SKM-1 treated with dmso at 0.1 percent for 144 hours (cell line): ENCODE results near the gene OPCML.

Experiments
- DNase-seq: peaks from one replicate; lab custom pipeline; 2025; ENCODE audit not compliant: unreplicated experiment; lab: John Stamatoyannopoulos, UW

The OPCML gene

DNA sequence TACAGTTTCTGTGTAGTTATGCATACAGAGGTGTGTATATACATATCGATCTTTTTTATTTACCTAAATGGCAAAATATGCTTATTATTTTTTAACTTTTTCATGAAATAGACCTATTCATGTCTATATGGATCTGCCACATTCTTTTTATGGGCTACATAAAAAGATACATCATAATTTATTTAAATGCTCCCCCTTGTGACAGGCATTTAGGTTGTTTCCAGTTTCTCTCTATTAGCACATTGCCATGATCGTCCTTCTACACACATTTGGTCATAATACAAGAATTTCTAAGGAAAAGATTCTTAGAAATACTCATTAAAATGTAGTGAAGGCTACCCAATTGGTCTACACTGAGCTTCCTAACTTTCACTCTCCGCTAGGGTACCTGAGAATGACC lies 1067.4 kb downstream of the OPCML start:
- DNase-seq: no peak

DNA sequence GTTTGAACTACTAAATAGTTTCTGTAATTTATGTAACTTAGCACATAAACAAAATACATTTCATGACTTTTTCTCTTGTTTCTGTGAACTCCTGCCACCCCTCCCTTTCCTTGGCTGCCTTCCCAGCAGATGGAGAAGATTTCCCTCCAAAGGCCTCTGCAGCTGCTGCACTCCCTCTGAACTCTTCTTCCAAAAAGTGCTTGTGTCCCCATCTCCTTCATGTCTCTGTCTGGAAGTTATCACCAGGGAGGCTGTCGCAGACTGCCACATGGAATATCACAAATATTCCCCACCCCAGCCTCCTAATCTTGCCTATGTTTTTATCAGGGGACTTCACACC lies 1068.3 kb downstream of the OPCML start:
- no peak for DNase-seq

GRCh38 chr11:132463295-132464002 lies 1068.9 kb downstream of the OPCML start:
- no peak for DNase-seq

- DNase-seq: no peak
Observed at GRCh38 chr11:132459736-132460135, 1072.6 kb downstream of the OPCML start.

DNA sequence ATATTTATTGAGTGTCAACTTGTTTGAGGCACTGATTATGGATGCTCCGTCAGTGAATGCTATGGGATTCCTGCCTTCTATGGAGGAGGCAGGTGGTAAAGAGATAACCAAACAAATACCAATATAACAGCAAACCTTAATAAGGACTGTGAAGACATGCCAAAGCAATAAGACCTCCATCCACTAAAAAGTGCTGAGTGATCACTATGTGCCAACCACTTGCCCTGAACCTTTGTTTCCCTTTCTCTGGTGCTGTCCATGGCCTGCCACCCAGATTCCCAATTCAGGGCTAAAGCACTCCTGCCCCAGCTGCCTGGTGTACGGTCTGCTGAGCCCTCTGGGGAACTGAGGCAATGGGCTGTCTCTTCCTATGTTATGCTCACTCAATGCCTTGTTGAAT lies 1074.9 kb downstream of the OPCML start:
- DNase-seq: no peak

GRCh38 chr11:132456751-132457328 lies 1075.5 kb downstream of the OPCML start:
- no peak for DNase-seq

DNA sequence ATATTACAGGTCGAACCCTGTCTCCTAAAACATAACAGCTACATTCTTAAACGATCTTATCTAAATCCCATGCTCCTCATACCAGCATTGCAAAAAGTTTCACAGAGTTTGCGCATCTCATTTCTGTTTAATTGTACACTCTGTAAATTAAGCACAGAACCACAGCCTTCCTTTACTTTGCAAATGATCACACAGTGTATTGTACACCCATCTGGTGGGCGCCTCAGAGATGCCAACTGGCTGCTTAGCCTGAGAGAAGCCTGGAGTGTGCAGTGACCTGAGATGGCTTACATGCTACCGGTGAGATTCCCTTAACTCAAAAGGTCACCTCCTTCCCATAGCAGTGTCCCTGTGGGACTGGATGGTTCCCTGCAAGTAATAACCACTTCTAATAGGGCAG lies 1077.3 kb downstream of the OPCML start:
- no peak for DNase-seq

DNA sequence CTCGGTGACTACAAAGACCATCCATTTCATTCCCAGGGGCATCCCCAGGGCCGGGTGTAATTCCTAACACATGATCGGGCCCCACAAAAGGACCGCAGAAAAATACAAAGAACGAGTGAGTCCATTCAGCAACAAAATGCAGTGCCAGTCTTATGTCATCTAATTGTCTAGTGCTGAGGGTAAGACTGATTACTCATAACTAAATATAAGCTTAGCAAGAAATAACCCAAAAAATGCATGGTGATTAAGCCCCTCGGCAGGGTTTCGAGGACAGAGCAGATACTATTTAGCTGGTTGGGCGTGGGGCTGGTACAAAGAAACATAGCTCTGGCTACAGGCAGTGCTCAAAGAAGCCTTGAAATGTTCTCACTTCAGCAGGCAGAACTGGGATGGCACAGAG lies 1078.9 kb downstream of the OPCML start:
- no peak for DNase-seq

- no peak for DNase-seq
Observed at GRCh38 chr11:132452616-132453015, 1079.7 kb downstream of the OPCML start.

DNA sequence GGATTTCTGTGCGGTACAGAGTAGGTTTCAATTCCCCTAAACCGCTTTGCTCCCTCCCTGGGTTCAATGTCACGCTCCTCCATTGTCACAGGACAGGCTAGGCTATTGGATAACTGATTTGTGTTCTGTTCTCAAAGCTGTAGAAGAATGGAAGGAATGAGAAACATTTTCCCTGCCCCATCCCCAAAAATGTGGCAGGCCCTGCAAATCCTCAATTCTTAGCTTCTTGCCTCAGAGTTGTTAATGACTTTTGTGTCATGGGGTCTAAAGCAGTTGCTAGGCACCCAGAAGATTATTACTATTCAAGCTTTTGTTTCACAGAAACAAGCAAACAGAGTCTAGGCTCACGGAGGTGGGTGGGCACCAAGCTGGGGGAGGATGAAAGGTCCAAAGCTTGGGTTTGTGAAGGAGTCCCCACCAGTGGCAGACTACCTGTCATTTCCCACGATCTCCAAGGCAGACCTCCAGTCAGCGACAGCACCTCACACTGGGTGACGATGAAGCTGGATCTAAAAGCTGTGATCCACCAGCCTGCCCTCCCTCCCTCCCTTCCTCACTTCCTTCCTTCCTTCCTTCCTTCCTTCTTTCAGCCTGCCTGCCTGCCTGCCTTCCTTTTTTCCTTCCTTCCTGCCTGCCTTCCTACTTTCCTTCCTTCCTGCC lies 1080.2 kb downstream of the OPCML start:
- DNase-seq: no peak

DNA sequence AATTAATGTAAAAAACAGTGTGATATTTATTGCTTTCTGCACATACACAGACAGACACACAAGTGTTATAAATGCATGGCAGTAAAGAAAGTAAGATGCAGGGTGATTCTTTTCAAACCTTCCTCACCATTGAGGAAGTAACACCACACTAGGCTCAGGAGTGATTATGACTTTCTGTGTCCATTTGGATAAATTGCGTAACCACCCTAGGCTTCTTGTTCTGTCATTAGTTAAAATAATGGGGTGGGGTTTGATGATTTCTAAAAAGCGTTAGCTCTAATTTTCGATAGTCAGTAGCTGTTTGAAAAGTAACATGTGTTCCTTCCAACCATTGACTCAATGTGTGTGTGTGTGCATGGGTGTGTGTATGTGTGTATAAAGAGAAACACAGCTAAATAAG lies 1081.7 kb downstream of the OPCML start:
- DNase-seq: no peak

- DNase-seq: no peak
Observed at GRCh38 chr11:132448334-132448995, 1083.8 kb downstream of the OPCML start.

GRCh38 chr11:132447761-132448160 lies 1084.5 kb downstream of the OPCML start:
- DNase-seq: no peak

DNA sequence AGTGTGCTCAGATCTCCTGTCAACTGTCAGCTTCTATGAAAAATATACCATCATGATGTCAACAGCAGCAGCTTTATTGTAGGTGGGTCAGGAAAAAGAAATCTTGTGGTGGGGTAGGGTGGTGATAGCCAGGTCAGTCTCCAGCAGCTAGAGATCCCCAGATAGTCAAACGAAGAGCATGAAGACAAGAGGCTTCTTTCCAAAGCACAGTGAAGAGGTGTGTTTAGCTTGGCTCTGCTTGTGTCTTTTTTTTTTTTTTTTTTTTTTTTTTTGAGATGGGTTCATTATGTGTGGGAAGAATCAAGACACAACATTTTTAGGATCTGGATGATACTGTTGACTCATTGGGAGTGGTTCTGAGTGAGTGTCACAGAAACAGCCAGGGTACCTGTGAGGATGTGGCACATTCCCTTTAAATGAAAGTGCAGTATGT lies 1086.4 kb downstream of the OPCML start:
- DNase-seq: no peak

GRCh38 chr11:132444911-132445310 lies 1087.4 kb downstream of the OPCML start:
- no peak for DNase-seq

DNA sequence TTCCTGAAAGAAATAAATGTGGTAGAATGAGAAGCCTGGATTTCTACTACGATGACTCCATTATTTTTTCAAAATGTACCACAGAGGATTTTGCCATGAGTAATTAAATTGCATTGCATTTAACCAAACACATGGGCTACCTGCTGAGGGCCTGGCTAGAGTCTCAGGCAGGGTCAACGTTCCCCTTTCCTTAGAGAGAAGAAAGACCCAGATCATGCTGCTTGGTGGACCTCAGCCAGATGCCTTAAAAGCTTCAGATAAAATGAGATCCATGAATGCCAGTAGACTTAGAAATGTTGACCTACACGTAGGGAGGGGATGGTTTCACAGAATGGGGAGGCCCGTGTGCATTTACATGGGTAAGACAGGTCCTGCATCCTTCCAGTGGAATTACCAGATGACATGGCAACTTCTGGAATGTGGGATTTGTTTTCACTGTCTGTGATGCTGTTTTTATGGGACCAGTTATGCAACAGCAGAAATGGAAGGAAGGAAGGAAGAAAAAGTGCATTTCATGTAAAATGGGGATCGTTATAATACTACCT lies 1092.5 kb downstream of the OPCML start:
- DNase-seq: no peak

GRCh38 chr11:132438418-132438817 lies 1093.9 kb downstream of the OPCML start:
- no peak for DNase-seq

DNA sequence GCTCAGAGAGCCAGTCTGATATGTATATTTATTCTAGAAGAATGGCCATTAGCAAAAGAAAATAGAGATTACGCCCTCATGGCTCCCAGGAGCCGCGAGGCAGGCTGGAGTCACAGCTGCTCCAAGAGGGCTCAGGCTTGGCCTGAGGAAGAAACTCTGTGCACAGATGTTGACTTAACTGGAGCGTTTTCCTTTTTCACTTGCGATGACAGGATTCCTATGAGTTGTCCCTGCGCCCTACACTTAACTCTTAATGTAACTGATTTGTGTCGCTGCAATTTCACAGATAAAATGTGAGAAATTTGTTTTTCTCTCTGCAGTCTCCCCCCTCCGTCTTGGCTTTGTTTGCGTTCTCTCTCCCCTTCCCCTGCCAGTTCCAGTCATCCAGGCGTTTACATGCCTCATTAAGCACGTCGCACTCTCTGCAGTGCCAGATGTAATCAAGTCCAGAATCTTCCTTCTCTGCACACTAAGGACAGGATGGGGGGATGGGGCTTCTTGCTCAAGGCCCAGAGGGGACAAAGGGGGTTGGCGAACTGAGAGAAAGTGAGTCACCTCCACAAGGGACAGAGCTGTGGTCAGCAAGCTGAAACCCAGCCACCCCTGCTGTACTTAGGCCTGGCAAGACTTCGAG lies 1101.8 kb downstream of the OPCML start:
- no peak for DNase-seq

- no peak for DNase-seq
Observed at GRCh38 chr11:132429685-132430084, 1102.6 kb downstream of the OPCML start.

- no peak for DNase-seq
Observed at GRCh38 chr11:132427611-132428010, 1104.7 kb downstream of the OPCML start.

DNA sequence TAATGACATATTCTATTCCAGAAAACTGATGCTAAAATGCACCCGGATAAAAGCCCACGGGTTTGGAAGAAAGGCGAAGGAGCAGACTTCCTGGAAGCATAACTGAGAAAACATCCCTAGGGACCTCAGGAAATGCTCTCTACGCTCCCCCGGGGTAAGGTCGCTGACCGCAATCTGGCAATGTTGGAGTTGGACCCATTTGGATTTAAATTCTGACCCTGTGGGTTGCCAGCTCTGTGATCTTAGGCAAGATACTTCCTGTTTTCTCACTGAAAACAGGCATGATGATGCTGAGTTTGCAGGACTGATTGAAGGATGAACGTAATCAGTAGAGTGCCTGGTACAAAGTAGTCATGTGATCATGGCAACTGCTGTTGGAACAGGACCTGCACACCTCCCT lies 1107.9 kb downstream of the OPCML start:
- DNase-seq: no peak
